ENCODE data around the gene GLCE.
"Not testable (repeated sequence)": the region's sequence is repeated elsewhere in the genome, so short reads cannot be mapped to it uniquely, and the experiment has no call there.

GLCE gene

GRCh38 chr15:69135499-69135898, 24.9 kb upstream of the GLCE start:
- no peak for DNase-seq (ENCODE audit: low read depth in 2 of 2, low spot score in 1 of 2)

GRCh38 chr15:69138963-69139362, 21.5 kb upstream of the GLCE start:
- DNase-seq (ENCODE audit: low read depth in 2 of 2, low spot score in 1 of 2) = no peak

- DNase-seq (ENCODE audit: low read depth in 2 of 2, low spot score in 1 of 2) = no peak
Observed at GRCh38 chr15:69140306-69140705, 20.1 kb upstream of the GLCE start.

DNA sequence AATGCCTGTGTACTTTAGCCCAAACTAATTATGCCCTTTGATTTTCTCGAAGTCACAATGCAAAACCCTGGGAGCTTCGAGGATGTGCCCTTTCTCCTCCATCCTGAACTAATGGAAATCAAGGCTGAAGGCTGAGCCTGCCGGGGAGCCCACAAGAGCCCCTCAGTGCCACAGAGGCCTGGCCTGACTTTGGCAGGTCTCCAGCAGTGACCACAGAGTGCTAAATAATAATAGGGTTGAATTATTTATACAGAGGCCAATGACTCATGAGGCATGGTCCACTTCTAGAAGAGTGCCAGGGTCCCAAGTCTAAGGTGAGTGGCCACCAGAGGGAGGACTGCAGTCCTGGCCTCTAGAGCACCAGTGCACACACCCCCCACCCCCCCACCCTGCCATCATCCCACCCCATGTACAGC, 19.1 kb upstream of the GLCE start:
- no peak for DNase-seq (ENCODE audit: low read depth in 2 of 2, low spot score in 1 of 2)

DNA sequence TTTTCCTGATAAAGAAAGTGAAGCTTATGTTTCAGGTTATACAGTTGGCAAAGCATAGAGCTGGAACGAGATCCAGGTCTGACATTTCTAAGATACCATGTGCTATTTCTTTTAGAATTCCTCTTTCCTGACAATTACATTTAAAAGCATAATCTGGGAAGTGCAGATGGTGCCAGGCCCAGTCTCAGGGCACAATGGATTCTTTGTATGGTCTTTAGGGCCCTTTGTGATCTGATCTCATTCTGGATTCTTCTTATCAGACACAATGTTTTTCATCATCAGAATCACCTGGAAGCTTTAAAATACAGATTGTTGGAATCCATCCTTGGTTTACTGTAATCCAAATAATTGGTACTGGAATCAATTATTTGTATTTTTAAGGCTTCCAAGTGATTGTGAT, 18.6 kb upstream of the GLCE start:
- DNase-seq (ENCODE audit: low read depth in 2 of 2, low spot score in 1 of 2) = no peak

- DNase-seq (ENCODE audit: low read depth in 2 of 2, low spot score in 1 of 2) = no peak
Observed at GRCh38 chr15:69143756-69144436, 16.5 kb upstream of the GLCE start.

- DNase-seq (ENCODE audit: low read depth in 2 of 2, low spot score in 1 of 2) = no peak
Observed at GRCh38 chr15:69144530-69144929, 15.9 kb upstream of the GLCE start.

DNA sequence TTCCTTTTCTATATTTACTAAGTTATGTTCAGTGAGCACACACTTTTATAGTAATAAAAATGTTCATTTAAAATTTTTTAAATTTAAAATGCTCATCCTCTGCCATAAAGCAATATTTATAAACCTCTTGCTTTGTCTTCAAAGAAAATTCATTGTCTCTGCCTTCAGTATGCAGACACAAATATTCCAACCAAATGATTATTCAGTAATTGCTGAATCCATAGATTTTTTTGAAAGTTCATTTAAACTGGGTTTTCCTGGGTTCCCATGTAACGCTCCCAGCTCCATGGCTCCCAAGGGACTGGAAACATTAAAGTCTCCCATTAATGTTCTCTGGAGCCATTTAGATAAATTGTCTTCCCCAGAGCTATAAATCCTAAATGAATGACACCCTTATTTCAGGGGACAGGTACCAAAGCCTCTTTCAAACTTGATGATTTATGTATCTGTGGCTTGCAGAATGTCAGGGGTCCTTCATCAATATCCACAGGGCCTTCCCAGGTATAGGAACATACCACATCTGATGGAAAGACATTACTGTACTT, 15.2 kb upstream of the GLCE start:
- DNase-seq (ENCODE audit: low read depth in 2 of 2, low spot score in 1 of 2) = no peak

DNA sequence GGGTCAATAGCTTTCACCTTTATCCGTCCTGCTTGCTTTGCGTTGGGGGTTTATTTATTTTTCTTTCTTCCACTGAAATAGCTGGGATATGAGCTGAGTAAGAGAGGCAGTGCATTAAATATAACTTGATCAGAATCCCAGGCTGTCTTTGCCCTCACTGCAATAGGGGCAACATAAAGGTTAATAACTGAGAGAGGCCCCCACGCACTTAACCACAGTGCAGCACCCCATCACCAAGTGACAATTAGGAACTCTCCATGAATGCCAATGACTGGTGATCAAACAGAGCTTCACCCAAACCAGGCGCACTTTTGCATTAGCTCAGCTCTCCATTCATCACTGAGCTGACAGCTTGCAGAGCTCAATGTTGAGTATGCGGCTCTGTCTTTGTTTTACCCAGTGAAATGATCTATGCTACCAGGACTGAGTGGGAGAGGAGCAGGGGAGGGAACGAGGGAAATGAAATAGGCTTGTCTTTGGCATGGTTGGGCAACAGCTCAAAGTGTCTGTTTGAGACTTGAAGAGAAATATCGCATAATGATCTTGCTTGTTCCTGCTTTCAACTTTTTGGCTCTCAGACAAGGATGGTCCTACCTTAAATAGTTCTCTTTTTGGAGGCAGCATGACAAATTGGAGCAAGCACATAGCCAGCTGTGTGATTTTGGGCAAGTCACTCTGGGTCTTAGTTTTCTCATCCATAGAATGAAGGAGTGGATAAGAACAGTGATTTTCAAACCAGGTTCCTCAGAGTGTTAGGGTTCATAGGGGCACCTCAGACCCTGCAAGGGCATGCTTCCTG, 14.5 kb upstream of the GLCE start:
- no peak for DNase-seq (ENCODE audit: low read depth in 2 of 2, low spot score in 1 of 2)

- DNase-seq (ENCODE audit: low read depth in 2 of 2, low spot score in 1 of 2) = no peak
Observed at GRCh38 chr15:69146724-69147435, 13.6 kb upstream of the GLCE start.

DNA sequence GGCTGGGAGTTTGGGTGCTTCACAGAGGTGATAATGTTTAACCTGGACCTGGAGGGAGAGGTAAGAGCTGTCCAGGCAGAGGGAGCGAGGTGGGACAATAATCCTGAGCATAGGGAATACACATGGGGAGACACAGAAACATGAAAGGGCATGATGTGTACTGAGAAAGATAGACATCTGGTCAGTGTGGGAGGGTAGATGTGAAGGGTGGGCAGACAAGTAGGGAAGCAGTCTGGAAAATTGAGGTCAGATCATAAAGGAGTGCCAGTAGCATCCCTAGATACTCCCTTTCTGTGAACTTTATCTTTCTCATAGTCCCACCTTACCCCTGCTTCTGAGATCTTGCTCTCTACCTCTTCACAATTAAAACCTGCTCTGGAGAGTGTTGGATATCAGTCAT, 12.0 kb upstream of the GLCE start:
- DNase-seq (ENCODE audit: low read depth in 2 of 2, low spot score in 1 of 2) = no peak

GRCh38 chr15:69149163-69149562, 11.3 kb upstream of the GLCE start:
- no peak for DNase-seq (ENCODE audit: low read depth in 2 of 2, low spot score in 1 of 2)

DNA sequence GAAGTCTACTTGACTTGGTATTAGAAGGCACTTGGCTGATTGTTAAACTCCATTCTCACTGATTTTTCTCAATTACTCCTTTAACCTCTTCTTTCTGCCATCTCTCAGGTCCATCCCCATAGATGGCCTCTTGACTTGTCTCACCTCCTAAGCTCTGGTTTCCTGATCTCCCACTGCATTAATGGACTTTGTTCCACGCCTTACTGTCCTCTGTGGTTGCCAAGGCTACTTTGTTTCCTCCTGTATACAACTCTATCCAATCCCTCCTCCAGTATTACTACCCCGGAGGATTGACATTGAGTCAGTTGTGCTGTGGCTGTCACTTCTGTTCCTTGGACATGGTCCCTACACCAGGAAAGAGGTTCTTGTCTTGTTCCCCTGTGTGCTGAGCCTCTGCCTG, 10.6 kb upstream of the GLCE start:
- no peak for DNase-seq (ENCODE audit: low read depth in 2 of 2, low spot score in 1 of 2)

DNA sequence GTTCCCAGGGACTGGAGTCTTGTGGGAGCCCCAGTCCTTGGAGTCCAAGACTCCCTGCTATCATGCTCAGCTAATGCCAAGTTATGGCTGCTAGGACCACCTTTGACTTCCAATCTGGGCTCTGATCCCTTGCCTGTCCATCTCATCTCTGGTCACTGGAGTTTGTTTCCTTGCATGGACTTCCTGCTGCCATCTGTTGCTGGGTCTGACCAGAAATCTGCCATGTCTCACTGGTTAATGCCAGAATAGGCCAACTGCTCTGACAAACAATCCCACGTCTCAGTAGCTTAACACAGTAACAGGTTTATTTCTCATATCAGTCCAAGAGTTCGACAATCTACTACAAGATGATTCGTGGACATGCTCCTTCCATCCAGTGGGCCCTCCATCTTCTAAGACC, 10.1 kb upstream of the GLCE start:
- DNase-seq (ENCODE audit: low read depth in 2 of 2, low spot score in 1 of 2) = no peak

GRCh38 chr15:69150841-69151240, 9.6 kb upstream of the GLCE start:
- DNase-seq (ENCODE audit: low read depth in 2 of 2, low spot score in 1 of 2) = no peak

DNA sequence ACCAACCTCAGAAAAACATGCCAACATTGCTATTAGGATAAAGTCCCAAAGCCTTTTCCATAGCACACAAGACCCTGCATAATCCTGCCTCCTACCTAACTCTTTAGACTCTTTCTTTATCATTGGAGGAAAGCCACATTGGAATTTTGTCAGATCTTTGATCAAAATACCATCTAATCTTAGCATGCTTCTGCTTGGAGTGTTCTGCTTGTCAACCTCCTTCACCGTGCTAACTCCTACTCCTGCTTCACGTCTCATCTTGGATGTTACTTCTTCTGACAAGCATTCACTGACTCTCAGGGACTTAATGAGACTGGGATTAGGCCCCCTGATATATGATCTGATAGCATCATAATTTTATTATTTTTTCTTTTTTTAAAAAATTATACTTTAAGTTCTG, 7.4 kb upstream of the GLCE start:
- DNase-seq (ENCODE audit: low read depth in 2 of 2, low spot score in 1 of 2) = no peak

DNA sequence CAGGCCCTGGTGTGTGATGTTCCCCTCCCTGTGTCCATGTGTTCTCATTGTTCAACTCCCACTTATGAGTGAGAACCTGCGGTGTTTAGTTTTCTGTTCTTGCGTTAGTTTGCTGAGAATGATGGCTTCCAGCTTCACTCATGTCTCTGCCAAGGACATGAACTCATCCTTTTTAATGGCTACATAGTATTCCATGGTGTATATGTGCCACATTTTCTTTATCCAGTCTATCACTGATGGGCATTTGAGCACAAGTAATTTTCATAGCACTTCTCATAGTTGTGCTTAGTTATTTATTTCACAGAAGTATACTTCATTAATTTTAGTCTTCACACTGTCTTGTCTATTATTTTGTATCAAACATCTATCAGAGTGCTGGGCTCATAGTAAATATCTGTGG, 6.8 kb upstream of the GLCE start:
- not testable (repeated sequence) for DNase-seq (ENCODE audit: low read depth in 2 of 2, low spot score in 1 of 2)

DNA sequence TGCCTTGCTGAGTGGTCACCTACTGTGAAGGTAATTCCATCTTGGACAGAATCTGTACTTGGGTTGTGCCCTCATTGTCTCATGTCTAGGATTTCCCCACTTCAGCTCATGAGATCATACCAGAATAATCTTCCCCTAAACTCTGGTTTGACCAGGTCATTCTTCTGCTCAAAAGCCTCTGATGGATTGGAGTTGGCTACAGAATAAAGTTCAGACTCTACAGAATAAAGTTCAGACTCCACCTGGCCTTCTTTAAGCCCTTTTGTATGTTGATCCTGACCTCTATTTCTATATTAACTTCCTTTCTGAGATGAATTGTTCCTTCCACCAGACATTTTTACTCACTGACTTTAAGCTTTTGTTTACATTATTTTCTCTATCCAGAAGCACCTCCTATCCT, 6.4 kb upstream of the GLCE start:
- DNase-seq (ENCODE audit: low read depth in 2 of 2, low spot score in 1 of 2) = no peak

GRCh38 chr15:69154684-69155083, 5.8 kb upstream of the GLCE start:
- DNase-seq (ENCODE audit: low read depth in 2 of 2, low spot score in 1 of 2) = no peak

DNA sequence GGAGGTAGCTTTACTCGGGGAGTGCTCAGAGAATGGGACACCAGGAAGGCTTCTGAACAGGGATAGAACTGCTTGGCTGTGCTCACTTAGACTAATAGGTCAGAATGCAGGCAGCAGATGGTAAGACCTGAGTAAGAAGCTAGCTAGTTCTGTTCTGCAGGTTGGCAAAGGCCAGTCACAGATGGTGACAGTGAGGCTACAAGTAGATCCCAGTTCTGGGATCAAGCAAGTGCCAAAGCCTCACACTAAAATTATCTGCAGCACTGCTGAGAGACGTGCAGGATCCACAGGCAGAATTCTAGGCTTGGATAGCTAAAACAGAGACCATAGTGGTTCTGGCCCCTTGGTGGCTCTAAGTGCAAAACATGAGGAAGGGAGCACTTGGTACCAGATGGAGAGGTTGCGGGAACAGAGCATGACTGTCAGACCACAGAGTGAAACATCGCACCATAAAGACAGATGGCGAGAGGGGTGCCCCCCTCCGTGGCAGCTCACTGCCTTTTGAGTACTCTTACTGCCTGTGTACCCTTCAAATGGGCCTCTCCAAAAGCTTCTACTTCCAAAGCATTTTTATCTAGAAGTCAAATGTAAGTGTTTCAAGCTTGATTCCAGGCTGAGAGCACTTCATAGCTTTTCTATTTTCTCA, 3.6 kb upstream of the GLCE start:
- DNase-seq (ENCODE audit: low read depth in 2 of 2, low spot score in 1 of 2) = no peak

- DNase-seq (ENCODE audit: low read depth in 2 of 2, low spot score in 1 of 2) = no peak
Observed at GRCh38 chr15:69158201-69158842, 2.1 kb upstream of the GLCE start.
